Measurements from ENCODE around the gene GABARAP.

Gene GABARAP

DNA sequence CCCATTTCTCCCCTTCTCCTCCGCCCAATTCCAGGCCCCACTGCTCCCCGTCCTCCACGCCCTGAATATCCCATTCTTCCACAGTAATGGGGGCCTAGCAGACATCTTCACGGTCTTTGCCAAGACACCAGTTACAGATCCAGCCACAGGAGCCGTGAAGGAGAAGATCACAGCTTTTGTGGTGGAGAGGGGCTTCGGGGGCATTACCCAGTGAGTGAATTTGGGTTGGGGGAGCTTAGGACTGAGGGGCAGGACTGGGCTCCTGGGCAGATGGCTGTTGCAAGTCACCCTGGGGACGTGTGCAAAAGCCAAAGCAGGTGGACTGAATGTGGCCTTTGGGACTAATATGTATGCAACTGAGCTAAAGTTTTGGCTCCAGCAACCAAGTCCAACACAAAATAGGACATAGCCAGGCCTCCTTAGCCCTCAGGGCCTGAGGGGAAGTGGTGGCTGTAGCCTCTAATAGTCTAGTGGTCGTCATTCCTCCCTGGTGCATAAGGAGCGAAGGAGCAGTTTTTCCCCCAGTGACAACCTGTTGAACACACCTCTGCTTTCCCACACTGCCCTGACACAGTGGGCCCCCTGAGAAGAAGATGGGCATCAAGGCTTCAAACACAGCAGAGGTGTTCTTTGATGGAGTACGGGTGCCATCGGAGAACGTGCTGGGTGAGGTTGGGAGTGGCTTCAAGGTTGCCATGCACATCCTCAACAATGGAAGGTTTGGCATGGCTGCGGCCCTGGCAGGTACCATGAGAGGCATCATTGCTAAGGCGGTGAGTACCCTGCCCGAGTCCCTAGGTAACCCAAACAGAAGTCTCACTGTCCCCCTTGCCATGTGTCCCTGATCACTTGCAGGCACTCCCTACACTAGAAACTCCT is 19.9 kb downstream of the GABARAP start:
- DNase-seq (ENCODE audit: low spot score): peak; percentile 28

DNA sequence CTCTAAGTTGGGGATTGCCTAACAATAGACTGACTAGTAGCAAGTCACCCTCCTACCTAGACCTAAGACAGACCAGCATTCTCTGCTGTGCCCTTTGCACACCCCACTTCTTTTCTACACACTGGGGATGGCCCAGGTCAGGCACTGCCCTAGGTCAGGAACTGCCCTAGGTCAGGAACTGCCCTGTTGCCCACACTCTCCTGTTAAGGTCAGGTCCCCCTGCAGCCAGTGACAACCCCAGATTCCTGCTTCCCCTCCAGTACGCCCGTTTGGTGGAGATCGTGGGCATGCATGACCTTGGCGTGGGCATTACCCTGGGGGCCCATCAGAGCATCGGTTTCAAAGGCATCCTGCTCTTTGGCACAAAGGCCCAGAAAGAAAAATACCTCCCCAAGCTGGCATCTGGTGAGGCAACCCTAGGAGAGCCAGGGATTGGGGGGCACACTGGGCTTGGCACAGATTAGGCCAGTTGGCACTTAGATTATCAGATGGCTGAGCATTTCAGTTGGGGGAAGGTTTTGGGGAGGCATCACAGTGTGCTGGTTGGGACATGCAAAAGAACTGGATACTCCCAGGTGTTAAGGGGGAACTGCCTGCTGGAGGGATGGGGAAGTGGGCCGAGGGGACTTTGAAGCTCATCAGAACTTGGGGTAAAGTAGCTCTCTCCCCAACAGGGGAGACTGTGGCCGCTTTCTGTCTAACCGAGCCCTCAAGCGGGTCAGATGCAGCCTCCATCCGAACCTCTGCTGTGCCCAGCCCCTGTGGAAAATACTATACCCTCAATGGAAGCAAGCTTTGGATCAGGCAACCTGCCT is 20.8 kb downstream of the GABARAP start:
- no peak for DNase-seq (ENCODE audit: low spot score)

DNA sequence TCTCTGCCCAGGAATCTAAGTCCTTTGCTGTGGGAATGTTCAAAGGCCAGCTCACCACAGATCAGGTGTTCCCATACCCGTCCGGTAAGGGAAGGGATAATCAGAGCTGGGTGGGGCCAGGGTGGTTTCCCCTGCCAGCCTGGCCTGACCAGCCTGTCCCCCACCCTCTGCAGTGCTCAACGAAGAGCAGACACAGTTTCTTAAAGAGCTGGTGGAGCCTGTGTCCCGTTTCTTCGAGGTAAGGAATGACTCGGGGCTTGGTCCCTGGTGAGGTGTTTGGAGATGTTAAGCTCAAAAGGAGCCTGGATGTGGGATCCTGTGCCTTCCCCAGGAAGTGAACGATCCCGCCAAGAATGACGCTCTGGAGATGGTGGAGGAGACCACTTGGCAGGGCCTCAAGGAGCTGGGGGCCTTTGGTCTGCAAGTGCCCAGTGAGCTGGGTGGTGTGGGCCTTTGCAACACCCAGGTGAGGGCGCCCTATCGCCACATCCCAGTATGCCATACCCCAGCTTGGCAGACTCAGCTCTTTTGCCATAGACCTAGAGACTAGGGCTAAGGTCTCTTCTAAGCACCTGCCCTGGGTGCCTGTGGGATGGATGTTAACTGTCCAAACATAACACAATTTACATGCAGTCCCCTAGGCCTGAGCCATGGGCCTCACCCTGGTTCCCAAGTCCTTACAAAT is 21.5 kb downstream of the GABARAP start:
- peak; percentile 70 for DNase-seq (ENCODE audit: low spot score)

DNA sequence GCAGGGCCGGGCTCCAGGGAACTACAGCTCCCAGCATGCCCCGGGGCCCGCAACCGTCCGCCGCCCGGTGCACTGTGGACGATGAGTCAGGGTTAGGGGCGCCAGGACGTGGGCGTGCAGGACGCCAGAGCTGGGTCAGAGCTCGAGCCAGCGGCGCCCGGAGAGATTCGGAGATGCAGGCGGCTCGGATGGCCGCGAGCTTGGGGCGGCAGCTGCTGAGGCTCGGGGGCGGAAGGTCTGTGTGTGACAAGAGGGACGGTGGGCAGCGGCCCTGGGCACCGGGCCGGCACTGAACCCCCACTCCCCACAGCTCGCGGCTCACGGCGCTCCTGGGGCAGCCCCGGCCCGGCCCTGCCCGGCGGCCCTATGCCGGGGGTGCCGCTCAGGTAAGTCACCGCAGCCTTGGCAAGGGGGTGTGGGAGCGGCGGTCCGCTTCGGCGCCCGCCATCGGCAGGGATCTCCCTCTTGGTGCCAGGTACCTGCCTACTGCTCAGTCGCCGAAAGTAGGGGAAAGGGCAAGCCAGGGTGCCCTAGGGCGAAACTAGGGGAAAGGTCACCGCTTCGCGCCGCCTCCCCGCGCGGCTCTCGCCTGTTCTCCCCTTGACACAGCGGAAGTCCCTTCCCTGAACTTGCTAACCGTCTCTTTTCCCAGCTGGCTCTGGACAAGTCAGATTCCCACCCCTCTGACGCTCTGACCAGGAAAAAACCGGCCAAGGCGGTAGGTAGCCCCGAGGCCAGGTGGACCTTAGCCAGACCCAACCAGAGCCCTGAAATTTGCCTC is 22.2 kb downstream of the GABARAP start, which contains the start of the genes ACADVL and DLG4:
Gene ACADVL, plus strand, starts transcription at position 127 of the 781 bp plus-strand sequence. Its CDS starts 47 bp downstream, at position 174.
Gene DLG4, minus strand, starts transcription at position 25 of the 781 bp plus-strand sequence.
- DNase-seq (ENCODE audit: low spot score): peak; percentile 88

DNA sequence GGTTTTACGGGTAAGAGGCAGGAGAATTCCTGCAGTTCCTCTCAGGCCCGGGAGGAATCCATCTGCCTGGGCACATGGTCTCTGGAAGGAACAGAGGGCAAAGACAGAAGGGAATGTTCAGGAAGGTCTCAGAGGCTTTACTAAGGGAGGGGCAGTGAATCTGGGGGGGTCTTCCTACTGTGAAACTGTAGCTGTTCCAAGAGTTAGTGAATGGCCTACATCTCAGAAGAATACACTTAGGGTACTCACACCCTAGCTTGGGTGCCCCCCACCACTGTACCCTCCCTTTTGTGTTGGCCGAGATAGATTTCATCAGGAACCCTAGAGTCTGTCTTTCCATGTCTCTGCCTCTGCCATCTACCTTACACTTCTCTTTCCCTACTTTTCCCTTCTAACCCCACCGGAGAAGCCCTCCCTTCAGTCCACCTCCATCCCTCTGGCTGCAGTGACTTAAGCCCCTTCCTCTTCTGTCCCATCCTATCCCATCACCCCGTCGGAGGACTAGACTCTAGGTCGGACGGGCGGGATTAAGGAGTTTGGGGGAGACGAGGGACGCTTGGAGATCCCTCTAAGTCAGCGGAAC is 22.9 kb downstream of the GABARAP start:
- DNase-seq (ENCODE audit: low spot score): no peak

DNA sequence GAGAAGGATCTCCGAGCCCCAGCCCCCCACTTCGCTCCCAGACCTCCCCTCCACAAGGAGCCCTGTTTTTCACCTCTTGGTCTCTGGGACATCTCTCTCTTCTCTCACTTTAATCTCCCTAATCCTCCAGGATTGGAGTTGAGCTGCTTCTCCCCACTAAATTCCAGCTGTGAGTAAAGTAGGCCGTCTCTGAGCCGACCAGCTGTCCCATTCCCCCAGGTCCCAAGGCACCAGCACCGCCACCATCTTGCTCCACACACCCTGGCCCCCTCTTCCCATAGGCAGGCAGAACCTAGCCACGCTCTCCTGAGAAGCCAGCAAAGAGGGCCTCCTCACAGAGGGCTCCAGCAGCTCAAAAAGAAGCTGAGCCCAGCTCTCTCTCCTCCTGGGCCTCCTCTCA is 23.5 kb downstream of the GABARAP start:
- no peak for DNase-seq (ENCODE audit: low spot score)

DNA sequence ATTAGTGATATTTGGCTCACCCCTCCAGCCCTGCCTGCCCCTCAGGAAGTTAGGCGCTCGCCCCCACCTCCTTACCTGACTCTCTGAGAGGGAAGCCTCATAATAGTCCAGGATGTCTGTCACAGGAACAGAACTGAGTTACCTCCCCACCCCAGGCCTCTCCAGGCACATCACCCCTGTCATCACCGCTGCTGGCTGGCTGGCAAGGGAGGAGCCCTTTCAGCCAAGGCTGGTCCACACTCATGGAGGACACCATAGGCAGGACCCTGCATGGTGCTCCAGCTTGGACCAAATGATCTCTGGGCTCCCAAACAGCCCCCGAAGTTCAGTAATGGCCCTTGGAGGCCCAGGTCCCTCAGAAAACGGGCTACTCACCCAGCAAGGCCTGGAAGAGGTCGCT is 24.1 kb downstream of the GABARAP start:
- peak; percentile 37 for DNase-seq (ENCODE audit: low spot score)

DNA sequence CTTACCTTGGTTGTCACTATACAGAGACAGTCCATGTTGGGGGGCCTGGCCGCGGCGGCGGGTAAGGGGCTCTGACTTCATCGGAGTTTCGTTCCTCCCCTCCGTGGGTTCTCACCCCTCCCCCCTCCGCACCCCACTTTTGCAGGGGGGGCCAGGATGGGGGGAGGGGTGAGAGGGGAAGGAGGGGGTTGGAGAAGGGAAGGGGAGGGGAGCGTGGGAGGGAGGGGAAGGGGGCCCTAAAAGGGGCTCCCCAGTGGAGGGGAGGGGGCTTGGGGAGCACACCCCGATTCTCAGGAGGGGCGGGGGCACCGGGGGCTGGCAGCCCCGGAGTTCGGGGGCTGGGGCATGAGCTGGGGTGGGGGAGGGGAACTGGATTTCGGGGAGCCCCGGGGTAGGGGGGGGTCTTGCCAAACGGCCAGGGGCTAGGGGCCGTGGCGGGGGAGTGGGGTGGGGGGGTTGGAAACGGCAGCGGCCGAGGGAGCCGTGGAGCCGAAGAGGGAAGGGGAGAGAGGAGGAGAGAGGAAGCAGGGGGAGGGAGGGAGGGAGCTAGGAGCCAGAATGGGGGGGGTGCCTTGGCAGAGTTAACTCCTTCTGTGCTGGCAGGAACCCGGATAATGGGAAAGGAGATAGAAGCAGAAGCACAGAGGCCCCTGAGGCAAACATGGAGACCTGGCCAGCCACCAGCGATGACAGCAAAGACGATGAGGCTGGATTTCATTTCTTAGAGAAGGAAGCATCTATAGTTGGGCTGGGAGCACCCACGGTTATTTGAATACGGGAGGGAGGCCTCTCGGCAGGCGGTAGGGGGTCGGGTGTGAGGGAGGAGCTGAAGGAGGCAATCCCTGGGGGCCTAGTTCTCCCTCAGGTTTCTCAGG is 24.9 kb downstream of the GABARAP start:
- DNase-seq (ENCODE audit: low spot score): peak; percentile 87

DNA sequence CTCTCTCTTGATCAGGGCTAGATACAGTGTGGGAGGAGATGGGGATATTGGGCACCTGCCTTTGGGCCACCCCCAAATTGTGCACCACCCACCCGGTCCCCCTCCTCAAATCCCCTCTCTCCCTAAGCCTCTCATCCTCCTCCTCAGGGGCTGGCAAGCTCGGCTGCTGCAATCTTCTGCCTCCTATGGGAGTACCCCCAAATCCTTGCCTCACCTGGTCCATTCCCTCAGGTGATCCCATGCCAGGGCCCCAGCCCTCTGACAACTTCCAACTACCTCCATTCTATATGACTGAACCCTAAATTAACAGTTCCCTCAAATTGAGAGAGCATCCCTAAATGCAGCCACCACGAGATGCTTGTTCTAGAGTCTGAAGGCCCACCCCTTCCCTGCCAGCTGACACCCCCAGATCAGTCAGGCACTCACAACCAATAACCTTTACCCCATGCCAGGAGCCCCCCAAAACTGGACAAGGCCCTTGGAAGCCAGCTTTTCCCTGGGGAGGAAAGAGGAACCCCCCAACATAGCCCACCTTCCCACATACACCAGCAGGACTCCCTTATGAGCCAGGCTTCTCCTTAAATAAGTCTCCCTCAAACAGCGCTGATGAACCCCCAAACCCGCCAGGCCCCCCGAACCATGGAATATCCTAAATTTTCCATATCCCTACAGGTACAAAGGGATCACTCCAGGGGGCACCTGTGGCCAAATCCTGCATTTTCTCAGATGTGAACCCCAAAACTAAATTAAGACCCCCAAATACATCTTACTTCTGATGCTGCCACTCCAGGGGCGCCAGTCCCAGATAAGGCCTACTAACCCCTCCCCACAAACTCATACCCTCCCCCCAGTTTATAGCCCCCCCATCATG is 25.8 kb downstream of the GABARAP start:
- DNase-seq (ENCODE audit: low spot score): no peak

DNA sequence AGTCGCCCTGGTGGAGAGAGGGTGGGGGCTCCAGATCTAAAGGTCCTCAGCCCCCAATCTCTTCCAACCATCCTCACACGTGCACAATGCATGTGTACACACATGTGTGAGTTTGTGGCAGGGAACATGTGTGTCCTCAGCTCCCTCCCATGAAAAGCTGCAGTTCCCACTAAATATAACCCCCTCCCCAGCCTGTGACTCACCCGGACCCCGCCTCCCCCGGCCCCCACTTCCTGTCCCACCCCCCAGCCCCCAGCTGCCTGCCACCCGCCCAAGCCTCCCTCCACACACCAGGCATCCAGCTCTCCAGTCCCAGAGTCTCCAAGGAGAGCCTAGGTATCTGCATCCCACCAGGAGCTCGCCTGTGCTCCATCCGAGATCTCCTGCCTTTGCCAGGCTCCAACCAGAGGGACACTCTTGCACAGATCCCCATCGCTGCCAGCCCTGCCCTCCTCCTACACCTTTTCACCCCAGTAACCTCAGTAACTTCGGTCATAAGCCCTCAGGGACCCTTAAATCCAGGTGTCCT is 26.5 kb downstream of the GABARAP start:
- DNase-seq (ENCODE audit: low spot score): no peak

DNA sequence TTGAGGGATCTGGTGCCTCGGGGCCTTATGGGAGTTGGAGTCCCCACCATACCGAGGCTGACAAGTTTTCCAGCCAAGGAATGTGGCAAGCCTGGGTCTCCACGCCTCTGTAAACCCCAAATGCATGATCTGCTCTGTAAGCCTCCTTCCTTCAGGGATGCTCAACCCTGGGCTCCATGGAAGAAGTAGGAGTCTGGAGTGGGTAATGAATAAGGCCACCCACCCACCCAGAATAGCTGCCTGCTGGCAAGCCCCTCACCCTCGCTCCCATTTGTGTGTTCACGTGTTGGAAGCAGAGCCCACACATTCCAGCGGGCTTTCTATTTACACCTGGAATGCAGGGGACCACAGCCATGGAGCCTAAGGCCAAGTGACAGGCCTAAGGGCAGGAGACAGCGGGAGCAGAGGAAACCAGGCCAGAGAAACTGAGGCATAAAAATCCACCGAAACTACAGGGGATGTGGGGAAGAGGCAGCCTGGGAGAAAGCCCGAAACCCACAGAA is 27.1 kb downstream of the GABARAP start:
- no peak for DNase-seq (ENCODE audit: low spot score)

DNA sequence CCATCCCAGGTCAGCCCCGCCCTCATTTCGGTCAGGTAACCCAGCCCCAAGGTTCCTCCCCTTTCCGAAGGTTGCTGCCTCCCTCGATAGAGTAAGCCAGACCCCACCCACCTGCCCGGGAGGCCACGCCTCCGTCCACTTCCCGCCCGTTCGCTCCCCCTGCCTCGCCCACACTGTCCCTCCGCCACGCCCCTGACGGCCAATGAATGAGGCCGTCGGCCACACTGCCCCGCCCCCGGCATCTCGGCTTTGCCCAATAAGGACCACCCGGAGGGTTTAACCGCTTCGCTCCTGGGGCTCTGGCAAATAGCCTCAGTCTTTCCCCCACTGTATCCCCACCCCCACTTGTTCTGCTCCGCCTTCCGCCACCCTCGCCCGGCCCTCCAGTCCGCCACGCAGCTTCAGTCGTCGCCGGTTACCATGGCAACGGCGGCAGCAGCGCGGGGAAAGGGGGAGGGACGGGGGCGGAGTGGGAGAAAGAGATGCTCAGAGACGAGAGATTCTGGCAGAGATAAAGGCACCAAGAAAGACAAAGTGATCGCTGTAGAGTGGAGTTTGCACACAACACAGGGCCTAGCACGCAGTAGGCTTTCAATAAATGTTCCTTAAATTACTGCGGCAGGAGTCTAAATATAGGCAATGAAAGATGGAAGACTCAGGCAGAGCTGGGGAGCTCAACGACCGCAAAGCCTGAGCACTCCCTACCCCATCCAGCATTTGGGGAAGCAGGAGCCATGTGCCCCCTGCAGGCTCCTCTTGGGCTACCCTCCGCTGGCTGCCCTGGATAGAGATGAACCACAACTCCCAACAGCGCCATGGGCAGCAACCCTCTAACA is 27.7 kb downstream of the GABARAP start:
- peak; percentile 99 for DNase-seq (ENCODE audit: low spot score)

DNA sequence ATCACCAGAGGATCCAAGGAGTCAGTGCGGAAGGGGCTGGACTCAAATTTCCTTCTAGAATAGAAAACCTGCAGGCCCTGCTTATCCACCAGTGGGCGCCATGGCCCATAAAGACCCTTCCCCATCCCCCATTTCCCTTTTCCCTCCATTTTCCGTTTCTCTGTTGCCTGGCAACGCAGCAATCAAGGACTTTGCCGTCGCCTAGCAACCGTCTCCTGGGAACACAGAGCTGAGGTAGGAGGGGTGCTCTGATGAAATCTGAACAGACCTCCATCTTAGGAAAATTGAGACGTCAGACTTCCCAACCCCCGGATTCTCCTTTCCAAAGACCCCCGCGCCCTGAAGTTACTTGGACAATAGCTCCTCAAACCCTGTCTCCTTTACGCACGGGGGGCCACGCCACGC is 28.4 kb downstream of the GABARAP start:
- DNase-seq (ENCODE audit: low spot score): peak; percentile 88

DNA sequence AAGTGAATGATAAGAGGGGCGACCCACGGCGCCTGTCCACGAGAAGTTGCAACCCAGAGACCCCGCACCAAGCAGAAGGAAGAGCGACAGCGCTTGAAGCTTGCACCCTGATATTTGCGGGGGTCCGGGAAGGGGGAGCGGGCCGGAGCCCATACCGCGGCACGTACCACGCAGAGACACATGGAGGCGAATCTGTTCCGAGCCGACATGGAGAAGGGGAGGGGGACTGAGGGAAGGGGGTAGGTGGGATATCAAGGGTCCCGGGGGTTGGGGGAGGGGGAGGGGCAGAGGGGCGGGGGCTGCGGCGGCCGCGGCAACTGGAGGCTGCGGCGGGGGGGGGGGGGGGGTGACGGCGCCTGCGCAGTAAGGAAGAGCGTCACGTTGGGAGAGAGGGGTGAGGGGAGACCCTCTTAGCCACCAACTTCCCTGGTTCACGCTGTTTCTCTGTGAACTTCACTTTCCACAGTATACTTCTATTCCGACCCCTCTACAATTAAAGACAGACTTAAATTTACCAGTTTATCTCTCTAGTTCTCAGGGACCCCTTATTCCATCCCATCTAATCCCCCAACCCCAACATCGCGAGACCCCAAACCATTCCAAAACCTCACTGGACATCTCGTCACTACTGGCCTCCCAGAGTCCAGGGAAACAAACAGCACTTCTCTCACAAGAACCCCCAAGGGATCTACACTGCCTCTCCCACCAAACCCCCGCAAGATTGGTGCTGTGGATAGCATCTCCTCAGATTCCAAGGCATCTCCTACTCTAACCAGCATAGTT is 30.6 kb downstream of the GABARAP start:
- no peak for DNase-seq (ENCODE audit: low spot score)

DNA sequence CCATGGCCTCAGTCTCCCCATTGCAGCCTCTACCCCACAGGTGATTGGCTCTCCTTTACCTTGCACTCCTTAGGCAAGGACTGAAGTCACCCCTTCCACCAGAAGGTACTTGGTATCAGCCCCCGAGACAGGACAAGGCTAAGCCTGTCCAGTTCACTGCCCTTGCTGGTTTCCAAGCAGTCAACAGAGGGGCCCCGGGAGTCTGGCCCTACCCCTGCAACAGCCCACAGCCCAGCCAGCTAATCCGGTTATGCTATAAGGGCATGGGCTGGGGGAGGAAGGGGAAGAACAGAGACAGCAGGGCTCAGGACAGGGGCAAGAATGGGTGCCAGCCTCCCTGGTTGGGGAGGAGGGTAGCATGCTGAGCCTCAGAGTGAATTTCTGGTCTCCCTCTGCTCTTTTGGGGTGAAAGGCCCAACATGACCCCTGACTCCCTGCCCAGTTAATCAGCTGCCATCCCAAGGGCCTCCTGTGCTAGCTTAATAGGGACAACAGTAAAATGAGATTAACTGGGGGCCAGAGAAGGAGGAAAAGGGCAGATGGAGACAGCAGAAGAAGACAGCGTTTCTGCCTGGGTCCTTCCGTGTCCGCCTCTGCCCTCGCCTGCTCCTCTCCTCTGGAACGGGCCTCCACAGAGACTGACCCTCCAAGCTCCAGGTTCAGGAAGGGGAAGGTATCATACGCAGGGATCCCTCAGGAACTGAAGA is 33.3 kb downstream of the GABARAP start:
- no peak for DNase-seq (ENCODE audit: low spot score)

DNA sequence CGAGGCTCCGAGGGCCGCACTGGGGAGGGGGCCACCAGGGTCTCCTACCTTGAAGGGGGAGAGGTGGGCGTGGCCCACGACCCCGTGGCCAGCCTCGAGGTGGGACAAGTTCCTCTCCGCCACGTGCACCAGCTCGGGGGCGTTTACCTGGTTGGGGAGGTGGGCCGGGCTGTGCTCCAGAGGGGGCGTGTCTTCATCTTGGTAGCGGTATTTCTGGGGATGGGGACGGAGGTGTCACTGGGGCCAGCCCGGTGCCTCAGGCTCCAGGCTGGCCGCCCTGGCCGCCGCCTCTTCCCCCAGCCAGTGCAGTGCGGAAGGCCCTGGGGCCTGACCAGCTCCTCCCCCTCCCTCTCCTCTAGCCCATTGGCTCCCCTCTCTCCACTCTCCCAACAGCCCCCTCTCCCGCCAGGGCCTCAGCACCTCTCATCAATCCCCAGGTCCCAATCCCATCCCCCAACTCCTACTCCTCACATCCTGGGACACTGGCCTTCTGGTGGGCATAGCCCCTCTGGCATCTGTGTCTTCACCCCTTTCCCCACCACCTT is 34.1 kb downstream of the GABARAP start:
- DNase-seq (ENCODE audit: low spot score): no peak
